ENCODE data around the gene KANK4.

- no peak for TF ChIP-seq EZH2 (IDR thresholded peaks at IDR 0.05; ENCODE audit: borderline replicate concordance, low read depth, low read length, severe bottlenecking)
- no peak for TF ChIP-seq CTCF (IDR thresholded peaks at IDR 0.05; ENCODE audit: borderline replicate concordance, extremely low read depth, low read length, poor library complexity, severe bottlenecking)
Measured at GRCh38 chr1:62307446-62307845, 11.8 kb downstream of the KANK4 start.
